Endodermal cell (in vitro differentiated cells): ENCODE data around the gene NPC2. TPM values are rescaled to one million over a fixed set of nuclear protein-coding genes. Genes with fewer than 3 reads are reported as not detected.

Experiments used
- DNase-seq: peaks from one replicate; pipeline ENCODE4 v3.0.0-alpha.2; 2017
- H3K27ac ChIP-seq: 2 replicates; pipeline ENCODE4 v1.5.1; 2013; ENCODE audit warnings: mild to moderate bottlenecking, low read depth, low read length, moderate library complexity
- H3K27me3 ChIP-seq: 2 replicates; pipeline ENCODE4 v1.6.1; 2013; ENCODE audit warnings: mild to moderate bottlenecking, low read length, moderate library complexity; ENCODE audit not compliant: insufficient read depth, control insufficient read depth, poor library complexity, severe bottlenecking
- H3K36me3 ChIP-seq: 2 replicates; pipeline ENCODE4 v1.7.0; 2013; ENCODE audit warnings: mild to moderate bottlenecking, low read length, moderate library complexity; ENCODE audit not compliant: control insufficient read depth, insufficient read depth
- H3K4me1 ChIP-seq: one replicate; pipeline ENCODE4 v1.7.0; 2013; ENCODE audit warnings: low read length; ENCODE audit not compliant: control insufficient read depth, insufficient read depth
- H3K4me3 ChIP-seq: 2 replicates; pipeline ENCODE4 v1.5.1; 2013; ENCODE audit warnings: mild to moderate bottlenecking, low read length, moderate library complexity
- H3K9ac ChIP-seq: 2 replicates; pipeline ENCODE4 v1.6.1; 2013; ENCODE audit warnings: mild to moderate bottlenecking, low read length, moderate library complexity; ENCODE audit not compliant: poor library complexity, severe bottlenecking; ENCODE audit errors: extremely low read depth
- H3K9me3 ChIP-seq: 2 replicates; pipeline ENCODE4 v1.6.1; 2013; ENCODE audit warnings: mild to moderate bottlenecking, low read length, moderate library complexity; ENCODE audit not compliant: control insufficient read depth
- H3K27ac Mint-ChIP-seq: 2 replicates; pipeline ENCODE4 v1.8.0; 2020; ENCODE audit warnings: mixed read lengths
- H3K27me3 Mint-ChIP-seq: 2 replicates; pipeline ENCODE4 v1.8.0; 2021; ENCODE audit warnings: mild to moderate bottlenecking, mixed read lengths; ENCODE audit not compliant: insufficient read depth
- H3K36me3 Mint-ChIP-seq: 2 replicates; pipeline ENCODE4 v1.8.0; 2020; ENCODE audit warnings: low read depth, mixed read lengths
- H3K4me1 Mint-ChIP-seq: 2 replicates; pipeline ENCODE4 v1.8.0; 2020; ENCODE audit warnings: mixed read lengths
- H3K4me3 Mint-ChIP-seq: 2 replicates; pipeline ENCODE4 v1.8.0; 2020; ENCODE audit warnings: mild to moderate bottlenecking, moderate library complexity, mixed read lengths
- H3K9me3 Mint-ChIP-seq: 2 replicates; pipeline ENCODE4 v1.8.0; 2020; ENCODE audit warnings: mild to moderate bottlenecking, mixed read lengths
- WGBS, 2 experiments: methylation state at CpG; one replicate each; pipeline versions ENCODE4 v1.1.5 to v1.1.7; 2013; ENCODE audit warnings: missing lambda C conversion rate in 2 of 2, mixed read lengths in 1 of 2; ENCODE audit not compliant: insufficient coverage in 1 of 2, insufficient read length in 1 of 2; 5-methylcytosine and 5-hydroxymethylcytosine counted together
- total RNA-seq, 2 donors: library from RNA; stranded (reverse); fragmentation: NEBNext Ultra II Directional in 1 of 2; extraction: Animal tissue kit (Norgen Biotek cat#: 25700) in 1 of 2; gene quantifications; 2 replicates in 1 of 2; 3 replicates in 1 of 2; pipeline ENCODE4 v1.2.1, GENCODE V29; 2021
- TF ChIP-seq, protein P1 (sequence below): fragments of 200-600 bp; sonication (generic); conservative IDR thresholded peaks from 2 replicates; pipeline ENCODE4 v1.5.0; 2021; ENCODE audit warnings: antibody characterized with exemption, mild to moderate bottlenecking

Gene NPC2
- total RNA-seq, 2 donors from 2014 or later = 279 to 462 TPM

DNA sequence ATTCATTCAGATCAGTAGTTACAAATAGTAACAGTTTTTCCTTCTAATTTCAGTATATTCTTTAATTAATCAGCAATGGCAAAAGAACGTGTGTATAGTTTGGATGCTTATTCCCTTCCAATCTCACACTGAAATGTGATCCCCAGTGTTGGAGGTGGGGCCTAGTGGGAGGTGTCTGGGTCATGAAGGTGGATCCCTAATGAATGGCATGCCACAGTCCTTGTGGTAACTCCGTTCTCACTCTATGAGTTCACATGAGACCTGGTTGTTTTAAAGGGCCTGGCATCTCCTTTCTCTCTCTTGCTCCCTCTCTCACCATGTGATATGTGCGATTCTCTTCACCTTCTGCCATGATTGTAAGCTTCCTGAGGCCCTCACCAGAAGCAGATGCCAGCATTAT, 48.2 kb downstream of the NPC2 start:
- no peak overlapping the region for H3K9ac ChIP-seq
- peaks cover 3% of the 10 kb centered on the region for H3K4me1 ChIP-seq
- no peak overlapping the region for H3K4me3 Mint-ChIP-seq
- H3K9me3 ChIP-seq = peaks cover 5% of the 10 kb centered on the region
- no peak overlapping the region for H3K4me3 ChIP-seq
- H3K9me3 Mint-ChIP-seq = no peaks in the 10 kb centered on the region
- DNase-seq = peak; percentile 77
- no peaks in the 10 kb centered on the region for H3K36me3 Mint-ChIP-seq
- no peak overlapping the region for H3K27ac ChIP-seq
- TF ChIP-seq, protein P1, sequence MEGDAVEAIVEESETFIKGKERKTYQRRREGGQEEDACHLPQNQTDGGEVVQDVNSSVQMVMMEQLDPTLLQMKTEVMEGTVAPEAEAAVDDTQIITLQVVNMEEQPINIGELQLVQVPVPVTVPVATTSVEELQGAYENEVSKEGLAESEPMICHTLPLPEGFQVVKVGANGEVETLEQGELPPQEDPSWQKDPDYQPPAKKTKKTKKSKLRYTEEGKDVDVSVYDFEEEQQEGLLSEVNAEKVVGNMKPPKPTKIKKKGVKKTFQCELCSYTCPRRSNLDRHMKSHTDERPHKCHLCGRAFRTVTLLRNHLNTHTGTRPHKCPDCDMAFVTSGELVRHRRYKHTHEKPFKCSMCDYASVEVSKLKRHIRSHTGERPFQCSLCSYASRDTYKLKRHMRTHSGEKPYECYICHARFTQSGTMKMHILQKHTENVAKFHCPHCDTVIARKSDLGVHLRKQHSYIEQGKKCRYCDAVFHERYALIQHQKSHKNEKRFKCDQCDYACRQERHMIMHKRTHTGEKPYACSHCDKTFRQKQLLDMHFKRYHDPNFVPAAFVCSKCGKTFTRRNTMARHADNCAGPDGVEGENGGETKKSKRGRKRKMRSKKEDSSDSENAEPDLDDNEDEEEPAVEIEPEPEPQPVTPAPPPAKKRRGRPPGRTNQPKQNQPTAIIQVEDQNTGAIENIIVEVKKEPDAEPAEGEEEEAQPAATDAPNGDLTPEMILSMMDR = no peak
- H3K27me3 Mint-ChIP-seq = peaks cover 2% of the 10 kb centered on the region
- WGBS, 2 experiments = 49 to 56% methylated on average over 1 to 2 of the region's 3 CpGs
- no peaks in the 10 kb centered on the region for H3K36me3 ChIP-seq
- peak overlapping the region; percentile 45 for H3K27ac Mint-ChIP-seq
- no peaks in the 10 kb centered on the region for H3K27me3 ChIP-seq
- H3K4me1 Mint-ChIP-seq = peaks cover 25% of the 10 kb centered on the region

DNA sequence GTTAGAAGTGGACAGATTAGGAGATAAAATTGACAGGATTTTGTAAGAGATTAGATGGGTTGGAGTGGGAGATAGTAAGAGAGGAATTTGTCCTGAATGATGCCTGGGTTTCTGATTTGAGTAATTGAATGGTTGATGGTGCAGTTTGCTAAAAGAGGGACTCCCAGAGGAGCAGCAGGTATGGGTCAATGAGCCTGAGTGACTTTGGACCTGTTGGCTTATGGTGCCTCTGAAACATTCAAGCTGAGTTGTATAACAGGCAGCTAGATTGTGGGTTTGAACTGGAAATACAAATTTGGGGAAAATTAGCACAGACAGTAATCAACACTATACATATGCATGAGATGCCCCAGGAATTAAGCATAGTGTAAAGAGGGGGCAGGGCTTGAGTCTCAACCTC, 50.3 kb downstream of the NPC2 start:
- DNase-seq = peak; percentile 33
- Mint-ChIP-seq H3K9me3 (no peaks in the 10 kb centered on the region), H3K27ac (peak overlapping the region; percentile 11), H3K36me3 (no peaks in the 10 kb centered on the region), H3K27me3 (no peaks in the 10 kb centered on the region), H3K4me3 (no peak overlapping the region), H3K4me1 (peaks cover 37% of the 10 kb centered on the region)
- Histone ChIP-seq H3K4me1 (peaks cover 10% of the 10 kb centered on the region), H3K27ac (no peak overlapping the region), H3K9me3 (peaks cover 4% of the 10 kb centered on the region), H3K4me3 (no peak overlapping the region), H3K36me3 (no peaks in the 10 kb centered on the region), H3K27me3 (no peaks in the 10 kb centered on the region), H3K9ac (no peak overlapping the region)
- TF ChIP-seq, protein P1 = no peak

DNA sequence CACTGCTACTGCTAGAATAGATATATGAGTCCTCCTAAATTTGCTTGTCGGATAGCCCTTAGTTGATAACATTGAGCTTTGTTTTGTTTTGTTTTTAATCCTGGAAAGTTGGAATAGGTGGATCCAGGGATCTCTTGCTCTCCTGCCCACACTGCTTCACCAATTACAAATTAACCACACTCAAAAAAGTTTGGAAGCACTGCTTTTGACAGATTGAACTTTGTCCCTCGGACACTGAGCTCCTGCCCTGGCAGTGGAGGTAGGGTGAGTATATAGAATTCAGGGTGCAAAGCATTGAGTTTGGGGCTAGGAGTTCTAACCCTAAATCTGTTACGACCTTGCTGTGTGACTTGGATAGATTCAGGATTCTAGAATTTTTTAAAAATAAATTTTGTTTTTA, 52.0 kb downstream of the NPC2 start:
- Mint-ChIP-seq H3K9me3 (no peaks in the 10 kb centered on the region), H3K27ac (peak overlapping the region; percentile 38), H3K27me3 (no peaks in the 10 kb centered on the region), H3K36me3 (no peaks in the 10 kb centered on the region), H3K4me3 (no peak overlapping the region), H3K4me1 (peaks cover 46% of the 10 kb centered on the region)
- H3K36me3 ChIP-seq = no peaks in the 10 kb centered on the region
- H3K27ac ChIP-seq = no peak overlapping the region
- H3K9ac ChIP-seq = no peak overlapping the region
- H3K27me3 ChIP-seq = no peaks in the 10 kb centered on the region
- TF ChIP-seq, protein P1 = no peak
- peak; percentile 16 for DNase-seq
- WGBS, 2 experiments = 95% methylated on average over 3 of the region's 3 CpGs; no CpG with 5 or more reads in 1 of the 2 experiments
- H3K9me3 ChIP-seq = no peaks in the 10 kb centered on the region
- H3K4me3 ChIP-seq = no peak overlapping the region
- H3K4me1 ChIP-seq = peaks cover 11% of the 10 kb centered on the region
